A673 (cell line): ENCODE measurements around the gene TMC4.

ENCODE experiments used
- CTCF ChIP-seq: fragments of 300-800, 200-600 bp; sonication (generic); conservative IDR thresholded peaks from 2 replicates; pipeline ENCODE4 v1.5.1; 2017; ENCODE audit warnings: low read depth, mild to moderate bottlenecking, antibody characterized with exemption, low read length, moderate library complexity, mixed read lengths
- EZH2 ChIP-seq: fragments of 200-600 bp; sonication (generic); IDR thresholded peaks from 2 replicates; pipeline ENCODE4 v1.6.1; 2017; ENCODE audit warnings: borderline replicate concordance, low read depth, mild to moderate bottlenecking, mixed read lengths, antibody characterized with exemption, low read length; ENCODE audit not compliant: poor library complexity, severe bottlenecking

GRCh38 chr19:54204767-54205468, 32.0 kb upstream of the TMC4 start:
- TF ChIP-seq CTCF = no peak
- no peak for TF ChIP-seq EZH2
